ENCODE measurements around the gene DPF3. TPM values are rescaled to one million over a fixed set of nuclear protein-coding genes. Genes with fewer than 3 reads are reported as not detected.

The DPF3 gene
- total and polyA plus RNA-seq, 2 of the 13 experiments (the other 11 are each of a cell fraction or from before 2014, with no cell fraction given) = 0.09 to 0.60 TPM

DNA sequence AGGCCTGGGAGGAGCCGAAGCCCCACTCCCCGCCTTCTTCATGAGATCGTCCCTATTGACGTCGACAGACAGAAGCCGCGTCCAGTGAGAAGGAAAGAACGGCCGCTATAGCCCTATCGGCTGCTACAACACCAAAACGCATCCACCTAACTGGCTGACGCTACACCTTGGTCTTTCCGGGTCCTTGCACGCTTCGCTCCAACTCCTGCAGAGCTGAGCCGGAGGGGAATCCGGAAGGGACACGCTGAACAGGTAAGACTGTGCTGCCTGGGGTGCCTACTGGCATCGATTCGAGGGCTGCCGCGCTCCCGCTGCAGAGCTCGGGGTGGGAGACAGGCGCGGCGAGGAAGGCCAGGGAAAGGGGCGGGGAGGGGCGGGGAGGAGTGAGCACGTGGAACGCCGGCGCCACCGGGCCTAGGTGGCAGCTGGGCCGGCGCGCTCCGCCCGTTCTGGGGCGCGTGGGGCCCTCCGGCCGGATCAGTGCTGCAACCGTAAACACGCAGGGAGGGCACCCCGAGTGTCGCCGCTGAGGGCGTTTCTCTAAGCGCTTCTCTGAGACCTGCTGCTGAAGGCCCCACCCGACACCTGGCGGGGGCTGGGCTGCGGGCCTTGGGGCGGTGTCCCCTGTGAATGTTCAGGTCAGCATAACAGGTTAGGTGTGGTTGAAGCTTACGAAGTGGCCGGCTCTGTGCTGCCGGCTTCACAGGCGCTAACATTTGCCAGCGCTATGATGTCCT, 32.6 kb upstream of the DPF3 start, which contains the start of gene DCAF4 (continued):
- TF ChIP-seq, protein P1, sequence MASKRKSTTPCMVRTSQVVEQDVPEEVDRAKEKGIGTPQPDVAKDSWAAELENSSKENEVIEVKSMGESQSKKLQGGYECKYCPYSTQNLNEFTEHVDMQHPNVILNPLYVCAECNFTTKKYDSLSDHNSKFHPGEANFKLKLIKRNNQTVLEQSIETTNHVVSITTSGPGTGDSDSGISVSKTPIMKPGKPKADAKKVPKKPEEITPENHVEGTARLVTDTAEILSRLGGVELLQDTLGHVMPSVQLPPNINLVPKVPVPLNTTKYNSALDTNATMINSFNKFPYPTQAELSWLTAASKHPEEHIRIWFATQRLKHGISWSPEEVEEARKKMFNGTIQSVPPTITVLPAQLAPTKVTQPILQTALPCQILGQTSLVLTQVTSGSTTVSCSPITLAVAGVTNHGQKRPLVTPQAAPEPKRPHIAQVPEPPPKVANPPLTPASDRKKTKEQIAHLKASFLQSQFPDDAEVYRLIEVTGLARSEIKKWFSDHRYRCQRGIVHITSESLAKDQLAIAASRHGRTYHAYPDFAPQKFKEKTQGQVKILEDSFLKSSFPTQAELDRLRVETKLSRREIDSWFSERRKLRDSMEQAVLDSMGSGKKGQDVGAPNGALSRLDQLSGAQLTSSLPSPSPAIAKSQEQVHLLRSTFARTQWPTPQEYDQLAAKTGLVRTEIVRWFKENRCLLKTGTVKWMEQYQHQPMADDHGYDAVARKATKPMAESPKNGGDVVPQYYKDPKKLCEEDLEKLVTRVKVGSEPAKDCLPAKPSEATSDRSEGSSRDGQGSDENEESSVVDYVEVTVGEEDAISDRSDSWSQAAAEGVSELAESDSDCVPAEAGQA (IDR thresholded peaks at IDR 0.05; ENCODE audit: low read depth) = no peak
- TF ChIP-seq, protein P1 (CRISPR knock-in tag; IDR thresholded peaks at IDR 0.05; ENCODE audit: borderline replicate concordance) = no peak
- no peak for TF ChIP-seq RXRB (CRISPR knock-in tag; IDR thresholded peaks at IDR 0.05; ENCODE audit: borderline replicate concordance)
- TF ChIP-seq REL (CRISPR knock-in tag; conservative IDR thresholded peaks at IDR 0.05) = 0 out of 2 replicates have a peak, but pooled peaks have one; percentile 50
- no peak for TF ChIP-seq GTF2F1 (IDR thresholded peaks at IDR 0.05; ENCODE audit: low read length)
- TF ChIP-seq, protein P2, sequence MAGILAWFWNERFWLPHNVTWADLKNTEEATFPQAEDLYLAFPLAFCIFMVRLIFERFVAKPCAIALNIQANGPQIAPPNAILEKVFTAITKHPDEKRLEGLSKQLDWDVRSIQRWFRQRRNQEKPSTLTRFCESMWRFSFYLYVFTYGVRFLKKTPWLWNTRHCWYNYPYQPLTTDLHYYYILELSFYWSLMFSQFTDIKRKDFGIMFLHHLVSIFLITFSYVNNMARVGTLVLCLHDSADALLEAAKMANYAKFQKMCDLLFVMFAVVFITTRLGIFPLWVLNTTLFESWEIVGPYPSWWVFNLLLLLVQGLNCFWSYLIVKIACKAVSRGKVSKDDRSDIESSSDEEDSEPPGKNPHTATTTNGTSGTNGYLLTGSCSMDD (CRISPR knock-in tag; IDR thresholded peaks at IDR 0.05) = no peak
- TF ChIP-seq RARA (CRISPR knock-in tag; IDR thresholded peaks at IDR 0.05) = no peak
- no peak for TF ChIP-seq ZNF468 (CRISPR knock-in tag; IDR thresholded peaks at IDR 0.05)
- TF ChIP-seq ZNF773 (CRISPR knock-in tag; IDR thresholded peaks at IDR 0.05; ENCODE audit: borderline replicate concordance) = no peak
- no peak for TF ChIP-seq SNRNP70 (IDR thresholded peaks at IDR 0.05; ENCODE audit: low read depth, low read length)
- TF ChIP-seq, protein P3, sequence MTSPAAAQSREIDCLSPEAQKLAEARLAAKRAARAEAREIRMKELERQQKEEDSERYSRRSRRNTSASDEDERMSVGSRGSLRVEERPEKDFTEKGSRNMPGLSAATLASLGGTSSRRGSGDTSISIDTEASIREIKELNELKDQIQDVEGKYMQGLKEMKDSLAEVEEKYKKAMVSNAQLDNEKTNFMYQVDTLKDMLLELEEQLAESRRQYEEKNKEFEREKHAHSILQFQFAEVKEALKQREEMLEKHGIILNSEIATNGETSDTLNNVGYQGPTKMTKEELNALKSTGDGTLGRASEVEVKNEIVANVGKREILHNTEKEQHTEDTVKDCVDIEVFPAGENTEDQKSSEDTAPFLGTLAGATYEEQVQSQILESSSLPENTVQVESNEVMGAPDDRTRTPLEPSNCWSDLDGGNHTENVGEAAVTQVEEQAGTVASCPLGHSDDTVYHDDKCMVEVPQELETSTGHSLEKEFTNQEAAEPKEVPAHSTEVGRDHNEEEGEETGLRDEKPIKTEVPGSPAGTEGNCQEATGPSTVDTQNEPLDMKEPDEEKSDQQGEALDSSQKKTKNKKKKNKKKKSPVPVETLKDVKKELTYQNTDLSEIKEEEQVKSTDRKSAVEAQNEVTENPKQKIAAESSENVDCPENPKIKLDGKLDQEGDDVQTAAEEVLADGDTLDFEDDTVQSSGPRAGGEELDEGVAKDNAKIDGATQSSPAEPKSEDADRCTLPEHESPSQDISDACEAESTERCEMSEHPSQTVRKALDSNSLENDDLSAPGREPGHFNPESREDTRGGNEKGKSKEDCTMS (CRISPR knock-in tag; conservative IDR thresholded peaks at IDR 0.05) = no peak
- TF ChIP-seq NFIB (CRISPR knock-in tag; IDR thresholded peaks at IDR 0.05; ENCODE audit: borderline replicate concordance) = no peak
- no peak for TF ChIP-seq ZNF570 (CRISPR knock-in tag; IDR thresholded peaks at IDR 0.05; ENCODE audit: borderline replicate concordance)
- TF ChIP-seq ZNF274 (CRISPR knock-in tag; IDR thresholded peaks at IDR 0.05) = no peak; the same call in 1 of the 2 replicates
- no peak for TF ChIP-seq CEBPG (CRISPR knock-in tag; IDR thresholded peaks at IDR 0.05)
- no peak for TF ChIP-seq RBAK (CRISPR knock-in tag; IDR thresholded peaks at IDR 0.05)
- TF ChIP-seq MXD4 (CRISPR knock-in tag; IDR thresholded peaks at IDR 0.05) = peak; percentile 68; the same call in 1 of the 2 replicates
- TF ChIP-seq ZNF614 (CRISPR knock-in tag; IDR thresholded peaks at IDR 0.05; ENCODE audit: borderline replicate concordance) = no peak
- 0 out of 2 replicates have a peak, but pooled peaks have one; percentile 3 for TF ChIP-seq GATAD2A (CRISPR knock-in tag; IDR thresholded peaks at IDR 0.05)
- TF ChIP-seq ZNF354B (CRISPR knock-in tag; IDR thresholded peaks at IDR 0.05) = no peak
- no peak for TF ChIP-seq PHB2 (IDR thresholded peaks at IDR 0.05; ENCODE audit: partially characterized antibody)
- 0 out of 2 replicates have a peak, but pooled peaks have one; percentile 25 for TF ChIP-seq KDM5B (CRISPR knock-in tag; IDR thresholded peaks at IDR 0.05; ENCODE audit: borderline replicate concordance)
